HUES64 (cell line): ENCODE results near the gene ZNF804B.

Source experiments
- H3K27ac ChIP-seq: 2 replicates; pipeline ENCODE4 v1.7.0; 2013; ENCODE audit warnings: low read depth, low read length, inconsistent platforms
- H3K27me3 ChIP-seq: 2 replicates; pipeline ENCODE4 v1.6.1; 2013; ENCODE audit warnings: mild to moderate bottlenecking, low read length; ENCODE audit not compliant: insufficient read depth
- H3K36me3 ChIP-seq: 2 replicates; pipeline ENCODE4 v1.6.1; 2013; ENCODE audit warnings: mild to moderate bottlenecking, low read length; ENCODE audit not compliant: insufficient read depth
- H3K4me1 ChIP-seq: 2 replicates; pipeline ENCODE4 v1.6.1; 2013; ENCODE audit warnings: mild to moderate bottlenecking, low read length, moderate library complexity; ENCODE audit not compliant: insufficient read depth
- H3K4me3 ChIP-seq: 2 replicates; pipeline ENCODE4 v1.5.1; 2013; ENCODE audit warnings: mild to moderate bottlenecking, low read length, moderate library complexity
- H3K9ac ChIP-seq: 2 replicates; pipeline ENCODE4 v1.6.1; 2013; ENCODE audit warnings: mild to moderate bottlenecking, low read depth, low read length
- H3K9me3 ChIP-seq: 2 replicates; pipeline ENCODE4 v1.6.1; 2013; ENCODE audit warnings: low read depth, low read length; ENCODE audit not compliant: insufficient read depth
- WGBS: fragments of 150-250, 120-280 bp; methylation state at CpG from one replicate; pipeline ENCODE4 v1.1.7; 2013; ENCODE audit warnings: missing lambda C conversion rate; 5-methylcytosine and 5-hydroxymethylcytosine counted together

ZNF804B gene

GRCh38 chr7:88842201-88842600 lies 82.7 kb downstream of the ZNF804B start:
- no peaks in the 10 kb centered on the region for H3K36me3 ChIP-seq
- H3K4me1 ChIP-seq = no peaks in the 10 kb centered on the region
- no peak overlapping the region for H3K27ac ChIP-seq
- H3K4me3 ChIP-seq = no peak overlapping the region
- no peak overlapping the region for H3K9ac ChIP-seq
- H3K27me3 ChIP-seq = no peaks in the 10 kb centered on the region
- no peaks in the 10 kb centered on the region for H3K9me3 ChIP-seq

GRCh38 chr7:88845091-88845490 lies 85.6 kb downstream of the ZNF804B start:
- WGBS = 93% methylated on average over 12 of the region's 12 CpGs
- Histone ChIP-seq H3K4me3 (no peak overlapping the region), H3K27ac (no peak overlapping the region), H3K9ac (no peak overlapping the region), H3K4me1 (no peaks in the 10 kb centered on the region), H3K27me3 (no peaks in the 10 kb centered on the region), H3K9me3 (peaks cover under 1% of the 10 kb centered on the region; the same call in 1 of the 2 replicates), H3K36me3 (no peaks in the 10 kb centered on the region)

- Histone ChIP-seq H3K9me3 (peaks cover 18% of the 10 kb centered on the region; the same call in 1 of the 2 replicates), H3K27me3 (no peaks in the 10 kb centered on the region), H3K36me3 (no peaks in the 10 kb centered on the region), H3K4me3 (no peak overlapping the region), H3K9ac (no peak overlapping the region), H3K27ac (no peak overlapping the region), H3K4me1 (no peaks in the 10 kb centered on the region)
- WGBS = 91% methylated on average over 1 of the region's 1 CpG
Measured at GRCh38 chr7:88851220-88851619, 91.7 kb downstream of the ZNF804B start.

- no peak overlapping the region for H3K4me3 ChIP-seq
- no peak overlapping the region for H3K9ac ChIP-seq
- no peaks in the 10 kb centered on the region for H3K36me3 ChIP-seq
- no peaks in the 10 kb centered on the region for H3K4me1 ChIP-seq
- H3K27ac ChIP-seq = no peak overlapping the region
- H3K27me3 ChIP-seq = no peaks in the 10 kb centered on the region
- H3K9me3 ChIP-seq = no peaks in the 10 kb centered on the region
Measured at GRCh38 chr7:88859288-88859687, 99.8 kb downstream of the ZNF804B start.

GRCh38 chr7:88866265-88866863 lies 106.9 kb downstream of the ZNF804B start:
- H3K9me3 ChIP-seq = peaks cover 10% of the 10 kb centered on the region
- H3K27me3 ChIP-seq = no peaks in the 10 kb centered on the region
- WGBS = 97% methylated on average over 1 of the region's 2 CpGs
- no peak overlapping the region for H3K4me3 ChIP-seq
- no peaks in the 10 kb centered on the region for H3K36me3 ChIP-seq
- H3K4me1 ChIP-seq = no peaks in the 10 kb centered on the region
- no peak overlapping the region for H3K9ac ChIP-seq
- no peak overlapping the region for H3K27ac ChIP-seq

GRCh38 chr7:88867158-88867557 lies 107.7 kb downstream of the ZNF804B start:
- WGBS = 96% methylated on average over 2 of the region's 2 CpGs

GRCh38 chr7:88868456-88868855 lies 109.0 kb downstream of the ZNF804B start:
- Histone ChIP-seq H3K9me3 (peaks cover 10% of the 10 kb centered on the region), H3K27me3 (no peaks in the 10 kb centered on the region), H3K36me3 (no peaks in the 10 kb centered on the region), H3K9ac (no peak overlapping the region), H3K4me3 (no peak overlapping the region), H3K27ac (no peak overlapping the region), H3K4me1 (no peaks in the 10 kb centered on the region)
- 90% methylated on average over 1 of the region's 1 CpG for WGBS

More at GRCh38 chr7:88867158-88867557, 107.7 kb downstream of the ZNF804B start:
- no peaks in the 10 kb centered on the region for H3K36me3 ChIP-seq
- peaks cover 10% of the 10 kb centered on the region for H3K9me3 ChIP-seq
- H3K4me1 ChIP-seq = no peaks in the 10 kb centered on the region
- no peak overlapping the region for H3K4me3 ChIP-seq
- no peaks in the 10 kb centered on the region for H3K27me3 ChIP-seq
- no peak overlapping the region for H3K9ac ChIP-seq
- H3K27ac ChIP-seq = no peak overlapping the region

GRCh38 chr7:88881136-88881535 lies 121.6 kb downstream of the ZNF804B start:
- Histone ChIP-seq H3K27me3 (no peaks in the 10 kb centered on the region), H3K9ac (no peak overlapping the region), H3K36me3 (no peaks in the 10 kb centered on the region), H3K4me3 (no peak overlapping the region), H3K27ac (no peak overlapping the region), H3K9me3 (no peaks in the 10 kb centered on the region), H3K4me1 (peaks cover 7% of the 10 kb centered on the region)

GRCh38 chr7:88885131-88885530 lies 125.6 kb downstream of the ZNF804B start:
- no peak overlapping the region for H3K4me3 ChIP-seq
- H3K36me3 ChIP-seq = no peaks in the 10 kb centered on the region
- H3K27ac ChIP-seq = no peak overlapping the region
- no peaks in the 10 kb centered on the region for H3K9me3 ChIP-seq
- H3K9ac ChIP-seq = no peak overlapping the region
- H3K4me1 ChIP-seq = peaks cover 7% of the 10 kb centered on the region
- WGBS = 79% methylated on average over 2 of the region's 2 CpGs
- H3K27me3 ChIP-seq = no peaks in the 10 kb centered on the region

GRCh38 chr7:88888684-88889083 lies 129.2 kb downstream of the ZNF804B start:
- no peaks in the 10 kb centered on the region for H3K27me3 ChIP-seq
- H3K27ac ChIP-seq = no peak overlapping the region
- no peaks in the 10 kb centered on the region for H3K9me3 ChIP-seq
- no peak overlapping the region for H3K9ac ChIP-seq
- H3K4me3 ChIP-seq = no peak overlapping the region
- no peaks in the 10 kb centered on the region for H3K36me3 ChIP-seq
- peaks cover 7% of the 10 kb centered on the region for H3K4me1 ChIP-seq
- 95% methylated on average over 2 of the region's 3 CpGs for WGBS

- H3K36me3 ChIP-seq = no peaks in the 10 kb centered on the region
Measured at GRCh38 chr7:88910516-88910915, 151.0 kb downstream of the ZNF804B start.

GRCh38 chr7:88912852-88913251 lies 153.4 kb downstream of the ZNF804B start:
- Histone ChIP-seq H3K27ac (no peak overlapping the region), H3K36me3 (no peaks in the 10 kb centered on the region), H3K9ac (no peak overlapping the region), H3K4me1 (no peaks in the 10 kb centered on the region), H3K9me3 (no peaks in the 10 kb centered on the region), H3K27me3 (no peaks in the 10 kb centered on the region), H3K4me3 (no peak overlapping the region)
- WGBS = 100% methylated on average over 2 of the region's 2 CpGs

More at GRCh38 chr7:88910516-88910915, 151.0 kb downstream of the ZNF804B start:
- no peaks in the 10 kb centered on the region for H3K4me1 ChIP-seq
- no peak overlapping the region for H3K9ac ChIP-seq
- no peak overlapping the region for H3K4me3 ChIP-seq
- H3K27ac ChIP-seq = no peak overlapping the region
- WGBS = 100% methylated on average over 2 of the region's 2 CpGs
- no peaks in the 10 kb centered on the region for H3K27me3 ChIP-seq
- no peaks in the 10 kb centered on the region for H3K9me3 ChIP-seq
